ENCODE measurements around the gene CACUL1. TPM values are rescaled to one million over a fixed set of nuclear protein-coding genes. Genes with fewer than 3 reads are reported as not detected.

Gene CACUL1
- total and polyA plus RNA-seq, 11 donors = 4.6 to 38.7 (median 23.9) TPM

DNA sequence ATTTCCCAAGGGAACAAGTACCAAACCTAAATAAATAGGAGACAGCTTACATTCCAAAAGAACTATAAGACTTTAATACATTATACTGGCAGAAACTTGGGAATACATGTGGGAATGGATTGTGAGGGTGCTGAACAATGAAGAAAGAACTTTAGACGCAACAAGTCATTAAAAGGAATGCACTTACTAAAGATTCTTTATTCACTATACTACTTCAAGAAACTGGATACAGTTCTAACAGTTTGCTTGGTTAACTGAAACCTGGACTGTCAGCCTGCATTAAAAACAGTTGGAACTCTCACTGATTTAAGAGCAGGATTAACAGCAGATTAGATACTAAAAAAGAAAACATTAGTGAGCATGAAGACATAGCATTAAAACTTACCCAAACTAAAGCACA, 12.0 kb downstream of the CACUL1 start:
- TF ChIP-seq POLR2A (IDR thresholded peaks at IDR 0.05) = no peak
- TF ChIP-seq CTCF (IDR thresholded peaks at IDR 0.05) = no peak

GRCh38 chr10:118742032-118742431, 12.7 kb downstream of the CACUL1 start:
- Histone ChIP-seq H3K4me3 (no peak overlapping the region), H3K9me3 (peaks cover 0 to 8% (median 0%) of the 10 kb centered on the region in 12 donors), H3K27me3 (no peaks in the 10 kb centered on the region), H3K27ac (no peak overlapping the region), H3K36me3 (no peaks in the 10 kb centered on the region), H3K4me1 (peaks cover 0 to 71% (median 32%) of the 10 kb centered on the region in 12 donors)
- DNase-seq (no peak), ATAC-seq (no peak)
- TF ChIP-seq CTCF (IDR thresholded peaks at IDR 0.05) = no peak
- no peak for TF ChIP-seq POLR2A (IDR thresholded peaks at IDR 0.05)
- 55 to 74% (median 65%) methylated on average over 2 of the region's 2 CpGs for WGBS, 4 donors
- intact Hi-C loops (cut with DNase I) = no loop called here

More for the DNA sequence above, 12.0 kb downstream of the CACUL1 start:
- Histone ChIP-seq H3K36me3 (peaks cover 0 to 2% (median 0%) of the 10 kb centered on the region in 9 donors), H3K9me3 (peaks cover 0 to 8% (median 0%) of the 10 kb centered on the region in 12 donors), H3K4me3 (no peak overlapping the region), H3K27ac (no peak overlapping the region), H3K4me1 (peaks cover 0 to 65% (median 27%) of the 10 kb centered on the region in 12 donors), H3K27me3 (no peaks in the 10 kb centered on the region)
- intact Hi-C loops (cut with DNase I) = no loop called here
- ATAC-seq = no peak
- DNase-seq = no peak
- 87 to 96% (median 88%) methylated on average over 1 of the region's 1 CpG for WGBS, 4 donors

DNA sequence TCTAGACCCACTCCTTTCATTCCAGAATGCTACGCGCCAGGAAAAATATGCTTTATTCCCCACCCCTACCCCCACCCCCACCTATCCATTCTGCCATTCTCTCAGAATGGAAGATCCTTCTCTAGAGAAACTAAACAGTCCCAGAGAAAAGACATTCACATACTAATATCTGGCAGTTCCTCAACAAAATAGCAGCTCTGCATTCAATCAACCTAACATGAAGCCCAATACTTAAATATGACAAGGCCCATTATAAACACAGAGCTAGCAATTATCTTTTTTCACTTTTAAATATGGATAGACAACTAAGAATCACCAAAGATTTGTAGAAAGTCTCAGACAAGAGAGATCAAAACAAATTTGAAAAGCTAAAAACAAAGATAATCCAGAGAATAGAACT, 16.4 kb downstream of the CACUL1 start:
- Histone ChIP-seq H3K27ac (peak overlapping the region in 1 of 12 donors; percentile 59), H3K4me1 (peaks cover 0 to 78% (median 42%) of the 10 kb centered on the region in 12 donors), H3K9me3 (peaks cover 0 to 2% (median 0%) of the 10 kb centered on the region in 12 donors), H3K27me3 (no peaks in the 10 kb centered on the region), H3K36me3 (no peaks in the 10 kb centered on the region), H3K4me3 (no peak overlapping the region)
- intact Hi-C loops (cut with DNase I) = no loop called here
- DNase-seq = no peak
- WGBS, 4 donors = 72 to 96% (median 95%) methylated on average over 2 of the region's 2 CpGs
- TF ChIP-seq POLR2A (IDR thresholded peaks at IDR 0.05) = no peak
- TF ChIP-seq CTCF (IDR thresholded peaks at IDR 0.05) = no peak
- no peak for ATAC-seq

DNA sequence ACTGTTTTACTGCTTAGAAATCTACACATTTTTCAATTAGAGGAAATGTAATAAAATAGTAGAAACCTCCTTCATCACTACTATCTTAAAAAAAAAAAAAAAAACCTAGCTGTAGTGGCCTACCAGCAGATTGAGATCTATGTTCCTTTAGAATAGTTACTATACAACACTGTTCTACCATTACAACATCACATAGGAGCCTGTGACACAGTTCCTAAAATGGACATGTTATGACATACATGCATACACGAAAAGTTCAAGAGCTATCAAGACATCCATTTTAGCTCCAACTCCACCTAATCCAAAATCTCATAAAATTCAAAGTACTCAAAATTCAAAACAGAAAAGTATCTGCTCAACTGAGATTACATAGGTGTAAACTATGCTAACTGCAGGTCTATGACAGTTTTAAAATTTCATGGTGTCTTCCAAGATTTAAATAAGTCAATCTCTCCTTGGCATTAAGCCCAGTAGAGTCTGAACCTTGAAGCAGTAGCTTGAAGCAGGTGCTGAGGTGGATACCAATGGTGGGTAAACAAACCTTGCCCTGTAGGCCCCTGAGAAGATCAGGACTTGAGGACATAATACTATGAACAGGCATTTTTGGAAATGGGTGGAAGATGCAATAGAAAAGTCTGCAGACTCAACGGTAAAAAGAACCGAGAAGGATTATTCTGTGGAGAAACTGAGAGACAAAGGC, 17.0 kb downstream of the CACUL1 start:
- DNase-seq (no peak), ATAC-seq (no peak)
- Histone ChIP-seq H3K27ac (peak overlapping the region in 1 of 12 donors; percentile 59), H3K9me3 (no peaks in the 10 kb centered on the region), H3K36me3 (no peaks in the 10 kb centered on the region), H3K4me1 (peaks cover 0 to 82% (median 44%) of the 10 kb centered on the region in 12 donors), H3K4me3 (no peak overlapping the region), H3K27me3 (no peaks in the 10 kb centered on the region)
- TF ChIP-seq CTCF (IDR thresholded peaks at IDR 0.05) (no peak), POLR2A (IDR thresholded peaks at IDR 0.05) (no peak)
- intact Hi-C loops (cut with DNase I) = no loop called here
- WGBS, 4 donors = 90 to 93% (median 93%) methylated on average over 3 of the region's 3 CpGs

Measured in heart left ventricle (tissue), 16 donors.